HepG2 (cell line): ENCODE measurements around the gene MAFB.

Source experiments
- CENPT ChIP-seq: sonication (generic); formaldehyde crosslinking; IDR thresholded peaks from 2 replicates; pipeline ENCODE4 v1.8.0; 2022; ENCODE audit warnings: low read depth, mild to moderate bottlenecking, moderate library complexity, missing genetic modification reagents
- CTCF ChIP-seq: sonication (generic); formaldehyde crosslinking; IDR thresholded peaks from 2 replicates; pipeline ENCODE4 v1.5.0; 2020; ENCODE audit warnings: mild to moderate bottlenecking, missing genetic modification reagents, moderate library complexity
- FOXJ3 ChIP-seq: sonication (generic); formaldehyde crosslinking; IDR thresholded peaks from 2 replicates; pipeline ENCODE4 v1.4.0; 2020; ENCODE audit warnings: missing genetic modification reagents, mild to moderate bottlenecking, borderline replicate concordance
- MTA3 ChIP-seq: sonication (generic); formaldehyde crosslinking; IDR thresholded peaks from 2 replicates; pipeline ENCODE4 v1.4.0; 2020; ENCODE audit warnings: missing genetic modification reagents
- PATZ1 ChIP-seq: sonication (generic); formaldehyde crosslinking; IDR thresholded peaks from 2 replicates; pipeline ENCODE4 v1.4.0; 2020; ENCODE audit warnings: missing genetic modification reagents
- POLR2AphosphoS5 ChIP-seq: IDR thresholded peaks from 2 replicates; pipeline ENCODE4 v1.6.1; 2012; ENCODE audit warnings: low read depth, low read length
- RAD21 ChIP-seq: fragments of 450-650 bp; formaldehyde crosslinking; IDR thresholded peaks from 2 replicates; pipeline ENCODE4 v1.5.0; 2020; ENCODE audit warnings: mild to moderate bottlenecking
- RNF2 ChIP-seq: fragments of 450-650 bp; conservative IDR thresholded peaks from 2 replicates; pipeline ENCODE4 v1.6.1; 2016; ENCODE audit warnings: low read depth
- RXRA ChIP-seq: sonication (generic); formaldehyde crosslinking; IDR thresholded peaks from 2 replicates; pipeline ENCODE4 v1.5.1; 2020; ENCODE audit warnings: missing genetic modification reagents
- TEAD2 ChIP-seq: sonication (generic); formaldehyde crosslinking; IDR thresholded peaks from 2 replicates; pipeline ENCODE4 v1.9.0; 2021; ENCODE audit warnings: missing genetic modification reagents
- XRCC5 ChIP-seq: fragments of 200-400 bp; formaldehyde crosslinking; optimal IDR thresholded peaks from 2 replicates; pipeline ENCODE3; 2017; ENCODE audit warnings: mild to moderate bottlenecking, low read length
- ZNF703 ChIP-seq: sonication (generic); formaldehyde crosslinking; IDR thresholded peaks from 2 replicates; pipeline ENCODE4 v1.5.1; 2020; ENCODE audit warnings: missing genetic modification reagents, mild to moderate bottlenecking, moderate library complexity, borderline replicate concordance
- TF ChIP-seq, protein P1 (sequence below): sonication (generic); formaldehyde crosslinking; IDR thresholded peaks from 2 replicates; pipeline ENCODE4 v1.5.1; 2020; ENCODE audit warnings: missing genetic modification reagents, mild to moderate bottlenecking, borderline replicate concordance

GRCh38 chr20:40666336-40666735, 22.7 kb downstream of the MAFB start:
- no peak for TF ChIP-seq RXRA (CRISPR knock-in tag)
- no peak for TF ChIP-seq PATZ1 (CRISPR knock-in tag)
- no peak for TF ChIP-seq RNF2
- no peak for TF ChIP-seq CTCF (CRISPR knock-in tag)
- TF ChIP-seq MTA3: no peak
- TF ChIP-seq TEAD2 (CRISPR knock-in tag): no peak
- TF ChIP-seq, protein P1, sequence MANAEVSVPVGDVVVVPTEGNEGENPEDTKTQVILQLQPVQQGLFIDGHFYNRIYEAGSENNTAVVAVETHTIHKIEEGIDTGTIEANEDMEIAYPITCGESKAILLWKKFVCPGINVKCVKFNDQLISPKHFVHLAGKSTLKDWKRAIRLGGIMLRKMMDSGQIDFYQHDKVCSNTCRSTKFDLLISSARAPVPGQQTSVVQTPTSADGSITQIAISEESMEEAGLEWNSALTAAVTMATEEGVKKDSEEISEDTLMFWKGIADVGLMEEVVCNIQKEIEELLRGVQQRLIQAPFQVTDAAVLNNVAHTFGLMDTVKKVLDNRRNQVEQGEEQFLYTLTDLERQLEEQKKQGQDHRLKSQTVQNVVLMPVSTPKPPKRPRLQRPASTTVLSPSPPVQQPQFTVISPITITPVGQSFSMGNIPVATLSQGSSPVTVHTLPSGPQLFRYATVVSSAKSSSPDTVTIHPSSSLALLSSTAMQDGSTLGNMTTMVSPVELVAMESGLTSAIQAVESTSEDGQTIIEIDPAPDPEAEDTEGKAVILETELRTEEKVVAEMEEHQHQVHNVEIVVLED: no peak
- TF ChIP-seq POLR2AphosphoS5: no peak
- no peak for TF ChIP-seq XRCC5
- no peak for TF ChIP-seq CENPT (CRISPR knock-in tag)
- TF ChIP-seq ZNF703 (CRISPR knock-in tag): no peak
- TF ChIP-seq FOXJ3 (CRISPR knock-in tag): no peak
- no peak for TF ChIP-seq RAD21
